ENCODE measurements around the gene IL22RA2.

The IL22RA2 gene

DNA sequence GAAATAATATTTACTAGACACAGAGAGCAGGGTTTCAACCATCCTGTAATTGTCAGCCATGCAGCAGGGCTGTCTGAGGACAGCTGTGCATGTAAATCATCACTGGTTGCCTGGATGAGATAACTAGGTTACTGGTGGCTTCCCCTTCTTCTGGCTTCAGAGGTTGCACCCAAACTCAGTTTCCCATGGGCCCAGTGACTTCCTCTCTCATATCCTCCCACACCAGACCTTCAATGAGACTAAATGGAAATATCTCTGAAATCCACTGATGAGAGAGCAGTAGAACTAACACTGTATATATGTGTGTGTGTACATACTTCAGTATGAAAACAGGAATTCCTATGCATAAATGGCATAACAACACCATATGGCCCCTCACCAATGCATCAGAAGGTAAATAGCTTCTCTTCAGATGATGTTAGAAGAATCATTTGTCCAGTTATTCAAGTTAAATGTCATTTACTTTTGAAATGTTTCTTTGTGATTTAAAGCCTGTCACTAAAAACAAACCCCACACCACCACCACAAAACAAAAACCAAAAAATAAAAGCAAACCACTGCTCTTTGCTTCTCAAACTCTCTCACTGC is 77.7 kb downstream of the IL22RA2 start:
- DNase-seq (ENCODE audit: low read depth) = no peak

DNA sequence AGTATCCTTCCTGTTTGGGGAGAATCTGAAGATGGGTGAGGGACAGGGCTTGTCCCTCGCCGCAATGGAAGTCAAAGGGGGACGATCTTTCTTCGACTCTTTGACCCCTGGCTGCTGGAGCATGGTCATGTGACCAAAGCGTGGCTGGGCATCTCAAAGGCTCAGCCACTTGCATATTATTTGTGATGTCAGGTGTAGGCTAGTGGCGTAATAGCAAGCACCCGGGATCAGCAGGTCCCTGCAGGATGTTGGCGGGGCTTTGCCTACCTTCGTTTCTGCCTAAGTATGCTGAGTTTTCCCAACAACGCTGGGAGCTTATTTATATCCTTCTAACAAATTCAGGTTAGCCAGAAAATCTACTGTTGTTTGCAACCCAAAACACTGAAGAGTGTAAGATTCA is 78.4 kb downstream of the IL22RA2 start:
- no peak for DNase-seq (ENCODE audit: low read depth)

DNA sequence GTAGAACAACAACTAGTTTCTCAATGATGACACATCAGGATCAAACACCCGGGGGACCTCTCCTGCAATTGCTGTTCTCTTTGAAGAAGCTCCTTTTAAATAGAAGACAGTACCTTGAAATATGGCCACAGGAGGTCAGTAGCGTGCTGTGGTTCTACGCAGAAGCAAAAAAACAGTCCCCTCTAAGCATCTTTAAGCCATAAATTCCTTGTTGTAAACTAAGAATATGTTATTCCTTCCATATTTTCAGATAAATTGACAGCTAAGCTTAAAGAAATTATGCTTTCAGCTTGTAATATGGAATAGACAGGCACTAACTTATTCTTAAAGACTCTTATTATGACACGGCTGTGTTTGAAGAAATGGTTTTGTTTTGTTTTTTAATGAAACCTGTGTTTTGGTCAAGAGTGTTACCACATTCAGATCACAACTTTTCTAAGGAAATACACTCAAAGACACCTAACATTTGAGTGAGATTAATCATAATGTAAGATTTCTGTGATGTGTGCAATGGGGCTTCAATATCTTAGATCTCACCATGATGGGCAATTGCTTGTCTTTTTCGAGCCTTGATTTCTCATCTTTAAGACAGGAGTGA is 78.9 kb downstream of the IL22RA2 start:
- peak; percentile 58 for DNase-seq (ENCODE audit: low read depth)

All from HS-5 (cell line).